Suprapubic skin (tissue), 4 donors: ENCODE results near the gene PPP2R2B. TPM values are rescaled to one million over a fixed set of nuclear protein-coding genes. Genes with fewer than 3 reads are reported as not detected.
A peak's percentile ranks its signal among the peaks of the same experiment; 100 is the strongest.

Experiments used
- DNase-seq, 2 donors: peaks; one replicate each; pipeline ENCODE4 v3.0.0-alpha.2; 2019; ENCODE audit warnings: low spot score in 2 of 2
- H3K27ac ChIP-seq: fragments of 200-600 bp; sonication (generic); one replicate; pipeline ENCODE4 v1.5.1; 2019
- H3K27me3 ChIP-seq: fragments of 200-600 bp; sonication (generic); one replicate; pipeline ENCODE4 v1.5.1; 2019
- H3K36me3 ChIP-seq: fragments of 200-600 bp; sonication (generic); one replicate; pipeline ENCODE4 v1.5.1; 2019
- H3K4me1 ChIP-seq: fragments of 200-600 bp; sonication (generic); one replicate; pipeline ENCODE4 v1.5.1; 2019
- H3K4me3 ChIP-seq: fragments of 200-600 bp; sonication (generic); one replicate; pipeline ENCODE4 v1.5.1; 2019; ENCODE audit warnings: mild to moderate bottlenecking
- H3K9me3 ChIP-seq: fragments of 200-600 bp; sonication (generic); one replicate; pipeline ENCODE4 v1.5.1; 2019
- EP300 ChIP-seq: sonication (generic); formaldehyde crosslinking; IDR thresholded peaks from one replicate; pipeline ENCODE4 v1.6.1; 2017; ENCODE audit warnings: antibody characterized with exemption
- POLR2A ChIP-seq, 2 donors: fragments of 450-650 bp; IDR thresholded peaks; one replicate each; pipeline ENCODE4 v1.6.1; 2017; ENCODE audit warnings: antibody characterized with exemption in 2 of 2, mild to moderate bottlenecking in 2 of 2, moderate library complexity in 2 of 2
- POLR2AphosphoS5 ChIP-seq, 3 donors: sonication (generic); formaldehyde crosslinking; IDR thresholded peaks; one replicate each; pipeline ENCODE4 v1.6.1; 2017; ENCODE audit warnings: antibody characterized with exemption in 3 of 3
- WGBS: methylation state at CpG from one replicate; pipeline ENCODE4 v1.1.5; 2018; 5-methylcytosine and 5-hydroxymethylcytosine counted together
- total RNA-seq, 4 donors: library from RNA; depleted of rRNA; stranded (reverse); fragments of >200 nt; gene quantifications; one replicate each; pipeline ENCODE4 v1.1.0, GENCODE V29; 2016
- TF ChIP-seq, protein P1 (sequence below), 2 donors: fragments of 200-600 bp in 1 of 2; fragments of 450-650 bp in 1 of 2; sonication (generic) in 1 of 2; IDR thresholded peaks; one replicate each; pipeline ENCODE4 v1.5.1; 2016 to 2019; ENCODE audit warnings: antibody characterized with exemption in 2 of 2, mild to moderate bottlenecking in 1 of 2, moderate library complexity in 1 of 2

The PPP2R2B gene
- 1 to 10 TPM; 1.2 to 6.4 (median 3.8) TPM for total RNA-seq

DNA sequence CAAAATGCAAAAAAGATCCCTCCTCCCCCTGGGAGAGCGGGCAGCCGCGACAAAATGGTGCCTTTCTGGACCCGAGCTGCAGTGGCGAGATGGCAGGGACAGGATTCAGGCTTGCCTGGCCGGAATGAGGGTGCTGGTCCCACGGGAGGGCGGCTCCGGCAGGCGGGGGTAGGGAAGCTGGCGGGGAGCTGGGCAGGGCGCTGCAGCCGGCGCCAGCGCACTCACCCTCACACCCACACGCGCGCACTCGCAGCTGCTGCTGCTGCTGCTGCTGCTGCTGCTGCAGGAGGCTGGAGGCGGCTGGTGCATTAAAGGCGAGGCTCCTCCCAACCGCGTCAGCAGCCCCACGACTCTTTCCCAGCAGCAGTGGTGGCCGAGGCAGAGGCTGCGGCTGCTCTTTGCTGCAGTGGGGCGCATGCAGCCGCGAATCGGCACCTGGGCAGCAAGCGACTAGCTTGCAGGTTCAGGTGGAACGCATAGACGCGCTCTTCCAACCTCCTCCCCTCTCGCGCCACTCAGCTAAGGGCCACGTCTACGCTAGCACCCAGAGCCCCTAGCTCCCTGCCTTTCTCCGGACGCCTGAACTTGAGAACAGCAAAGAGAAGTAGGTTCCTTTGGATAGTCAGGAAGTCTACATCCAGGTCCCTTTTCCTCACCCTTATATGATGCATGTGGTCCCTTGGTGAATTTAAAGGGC, at the start of gene PPP2R2B:
TSS of gene PPP2R2B (minus strand) at position 282 of the 697 bp plus-strand sequence.
- H3K9me3 ChIP-seq: no peaks in the 10 kb centered on the region
- TF ChIP-seq, protein P1, sequence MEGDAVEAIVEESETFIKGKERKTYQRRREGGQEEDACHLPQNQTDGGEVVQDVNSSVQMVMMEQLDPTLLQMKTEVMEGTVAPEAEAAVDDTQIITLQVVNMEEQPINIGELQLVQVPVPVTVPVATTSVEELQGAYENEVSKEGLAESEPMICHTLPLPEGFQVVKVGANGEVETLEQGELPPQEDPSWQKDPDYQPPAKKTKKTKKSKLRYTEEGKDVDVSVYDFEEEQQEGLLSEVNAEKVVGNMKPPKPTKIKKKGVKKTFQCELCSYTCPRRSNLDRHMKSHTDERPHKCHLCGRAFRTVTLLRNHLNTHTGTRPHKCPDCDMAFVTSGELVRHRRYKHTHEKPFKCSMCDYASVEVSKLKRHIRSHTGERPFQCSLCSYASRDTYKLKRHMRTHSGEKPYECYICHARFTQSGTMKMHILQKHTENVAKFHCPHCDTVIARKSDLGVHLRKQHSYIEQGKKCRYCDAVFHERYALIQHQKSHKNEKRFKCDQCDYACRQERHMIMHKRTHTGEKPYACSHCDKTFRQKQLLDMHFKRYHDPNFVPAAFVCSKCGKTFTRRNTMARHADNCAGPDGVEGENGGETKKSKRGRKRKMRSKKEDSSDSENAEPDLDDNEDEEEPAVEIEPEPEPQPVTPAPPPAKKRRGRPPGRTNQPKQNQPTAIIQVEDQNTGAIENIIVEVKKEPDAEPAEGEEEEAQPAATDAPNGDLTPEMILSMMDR (IDR thresholded peaks at IDR 0.05): no peak
- TF ChIP-seq EP300 (no peak), POLR2AphosphoS5 (IDR thresholded peaks at IDR 0.05) (no peak), POLR2A (IDR thresholded peaks at IDR 0.05) (no peak)
- H3K4me3 ChIP-seq: peak within 1 kb of the TSS; percentile 54
- peaks cover 20% of the 10 kb centered on the region for H3K4me1 ChIP-seq
- peak in 1 of 2 donors; percentile 55 for DNase-seq
- peaks cover 36% of the 10 kb centered on the region for H3K27me3 ChIP-seq
- H3K27ac ChIP-seq: no peak within 1 kb of the TSS
- H3K36me3 ChIP-seq: no peaks in the 10 kb centered on the region
- WGBS: 3% methylated on average over 6 of the region's 40 CpGs

DNA sequence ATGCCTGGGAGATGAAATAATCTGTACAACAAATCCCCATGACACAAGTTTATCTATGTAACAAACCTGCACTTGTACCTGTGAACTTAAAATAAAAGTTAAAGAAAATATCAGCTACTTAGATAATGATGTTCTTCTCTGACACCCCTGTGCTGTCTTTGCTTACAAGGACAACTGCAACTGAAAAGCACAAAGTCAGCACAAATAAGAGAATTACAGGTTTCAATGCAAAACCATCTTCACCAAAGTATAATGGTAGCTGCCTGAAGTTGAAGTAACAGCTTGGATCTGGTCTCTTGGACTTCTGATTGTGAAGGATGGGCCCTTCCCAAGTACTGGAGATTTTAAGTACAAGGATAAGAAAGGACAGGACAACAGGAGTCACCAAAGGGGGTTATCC, 45.6 kb upstream of the PPP2R2B start:
- Histone ChIP-seq H3K36me3 (no peaks in the 10 kb centered on the region), H3K27me3 (peaks cover 5% of the 10 kb centered on the region), H3K9me3 (no peaks in the 10 kb centered on the region), H3K27ac (no peak overlapping the region), H3K4me3 (no peak overlapping the region), H3K4me1 (no peaks in the 10 kb centered on the region)
- TF ChIP-seq, protein P1 (IDR thresholded peaks at IDR 0.05): no peak
- no peak for TF ChIP-seq POLR2A (IDR thresholded peaks at IDR 0.05)
- no peak for TF ChIP-seq EP300
- no peak for TF ChIP-seq POLR2AphosphoS5 (IDR thresholded peaks at IDR 0.05)
- DNase-seq: no peak

DNA sequence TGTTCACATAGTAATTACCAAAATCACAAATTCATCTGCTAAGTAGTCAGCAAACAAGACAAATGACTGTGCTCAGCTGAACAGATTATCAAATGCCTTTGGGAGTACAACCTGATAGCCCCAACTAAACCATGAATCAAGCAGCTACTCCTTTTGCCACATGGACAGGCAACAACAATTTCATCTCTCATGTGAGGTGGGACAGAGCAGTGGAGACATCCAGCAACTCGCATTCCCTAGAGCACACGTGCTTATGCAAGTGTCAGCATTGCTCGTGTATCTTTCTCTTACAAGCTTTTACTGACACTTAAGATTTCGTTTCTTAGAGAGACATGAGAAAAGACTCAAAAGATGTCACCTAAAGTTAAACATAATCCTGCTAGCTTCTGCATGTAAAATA, 42.7 kb upstream of the PPP2R2B start:
- no peak for DNase-seq
- H3K36me3 ChIP-seq: no peaks in the 10 kb centered on the region
- no peaks in the 10 kb centered on the region for H3K4me1 ChIP-seq
- TF ChIP-seq POLR2A (IDR thresholded peaks at IDR 0.05) (no peak), POLR2AphosphoS5 (IDR thresholded peaks at IDR 0.05) (no peak), EP300 (no peak)
- TF ChIP-seq, protein P1 (IDR thresholded peaks at IDR 0.05): no peak
- H3K9me3 ChIP-seq: no peaks in the 10 kb centered on the region
- H3K27ac ChIP-seq: no peak overlapping the region
- H3K27me3 ChIP-seq: peaks cover 5% of the 10 kb centered on the region
- H3K4me3 ChIP-seq: no peak overlapping the region
- WGBS: 65% methylated on average over 4 of the region's 4 CpGs

DNA sequence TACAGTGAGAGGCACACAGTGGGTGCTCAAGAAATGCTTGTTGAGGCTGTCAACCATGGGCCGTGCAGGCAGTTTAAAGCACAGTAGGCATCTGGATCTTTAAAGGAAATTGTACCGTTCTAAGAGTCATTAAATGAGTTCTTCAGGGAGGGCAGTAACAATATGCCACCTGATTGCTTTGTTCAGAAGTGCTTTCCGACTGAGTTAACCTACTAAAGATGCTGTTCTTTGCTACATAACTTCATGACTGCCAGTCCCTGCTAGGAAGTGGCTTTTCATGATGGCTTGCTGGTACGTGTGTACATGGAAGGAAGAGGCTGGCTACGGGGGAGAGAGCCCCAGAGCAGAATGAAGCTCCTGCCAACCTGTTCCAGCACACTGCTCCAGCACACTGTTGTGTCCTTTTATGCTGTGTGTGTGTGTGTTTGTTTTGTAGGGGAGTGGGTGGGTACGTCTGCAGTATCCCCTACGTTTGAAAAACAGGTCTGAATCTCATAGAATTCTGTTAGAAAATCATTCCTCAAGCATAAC, 41.9 kb upstream of the PPP2R2B start:
- no peaks in the 10 kb centered on the region for H3K9me3 ChIP-seq
- WGBS: 63% methylated on average over 7 of the region's 7 CpGs
- no peaks in the 10 kb centered on the region for H3K4me1 ChIP-seq
- H3K27me3 ChIP-seq: peaks cover 5% of the 10 kb centered on the region
- no peak overlapping the region for H3K4me3 ChIP-seq
- TF ChIP-seq POLR2A (IDR thresholded peaks at IDR 0.05) (no peak), EP300 (no peak), POLR2AphosphoS5 (IDR thresholded peaks at IDR 0.05) (no peak)
- TF ChIP-seq, protein P1 (IDR thresholded peaks at IDR 0.05): no peak
- H3K27ac ChIP-seq: no peak overlapping the region
- no peaks in the 10 kb centered on the region for H3K36me3 ChIP-seq
- no peak for DNase-seq

DNA sequence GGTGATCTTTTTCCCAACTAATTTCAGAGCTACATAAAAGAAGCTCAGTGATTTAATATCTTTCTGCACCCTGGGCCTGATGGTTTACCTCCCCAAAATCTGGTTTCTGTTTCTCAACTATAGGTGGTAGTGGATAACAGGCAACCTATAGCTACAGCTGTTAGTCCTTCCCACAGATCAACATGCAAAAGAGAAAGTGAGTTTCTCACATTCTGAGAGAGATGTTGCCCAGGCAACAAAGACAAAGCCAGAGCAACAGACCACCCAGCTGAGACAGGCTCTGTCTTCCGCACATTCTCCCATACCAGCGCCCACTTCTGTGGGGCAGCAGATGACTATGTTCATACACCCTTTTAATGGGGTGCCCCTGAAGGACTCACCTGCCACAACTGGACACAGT, 40.7 kb upstream of the PPP2R2B start:
- no peaks in the 10 kb centered on the region for H3K4me1 ChIP-seq
- H3K9me3 ChIP-seq: no peaks in the 10 kb centered on the region
- H3K36me3 ChIP-seq: no peaks in the 10 kb centered on the region
- H3K27ac ChIP-seq: no peak overlapping the region
- TF ChIP-seq POLR2A (IDR thresholded peaks at IDR 0.05) (no peak), EP300 (no peak), POLR2AphosphoS5 (IDR thresholded peaks at IDR 0.05) (no peak)
- TF ChIP-seq, protein P1 (IDR thresholded peaks at IDR 0.05): no peak
- no peak overlapping the region for H3K4me3 ChIP-seq
- DNase-seq: no peak
- peaks cover 5% of the 10 kb centered on the region for H3K27me3 ChIP-seq
- 100% methylated on average over 2 of the region's 2 CpGs for WGBS
